ENCODE measurements around the gene SH3PXD2A.

GRCh38 chr10:103811463-103811862 is 43.9 kb downstream of the SH3PXD2A start:
- TF ChIP-seq POLR2A (IDR thresholded peaks at IDR 0.05) = no peak
- no peak for TF ChIP-seq CTCF (IDR thresholded peaks at IDR 0.05 in 8 of 11, conservative IDR thresholded peaks at IDR 0.05 in 3 of 11)
